Type B pancreatic cell (in vitro differentiated cells): Measurements from ENCODE around the gene ADGRB3. TPM values are rescaled to one million over a fixed set of nuclear protein-coding genes. Genes with fewer than 3 reads are reported as not detected.

Experiments used
- DNase-seq: peaks from one replicate; pipeline ENCODE4 v3.0.0; 2021; ENCODE audit warnings: mixed read lengths; ENCODE audit not compliant: unreplicated experiment; ENCODE audit errors: extremely low spot score
- H3K27ac Mint-ChIP-seq: 2 replicates; pipeline ENCODE4 v1.8.0; 2021; ENCODE audit warnings: mild to moderate bottlenecking, mixed read lengths
- H3K27me3 Mint-ChIP-seq: 2 replicates; pipeline ENCODE4 v1.8.0; 2021; ENCODE audit warnings: mixed read lengths
- H3K36me3 Mint-ChIP-seq: 2 replicates; pipeline ENCODE4 v1.8.0; 2021; ENCODE audit warnings: mixed read lengths
- H3K4me1 Mint-ChIP-seq: one replicate; pipeline ENCODE4 v1.8.0; 2021; ENCODE audit warnings: mixed read lengths; ENCODE audit not compliant: unreplicated experiment
- H3K4me3 Mint-ChIP-seq: 2 replicates; pipeline ENCODE4 v1.8.0; 2021; ENCODE audit warnings: mild to moderate bottlenecking, mixed read lengths
- H3K9me3 Mint-ChIP-seq: 2 replicates; pipeline ENCODE4 v1.8.0; 2021; ENCODE audit warnings: mixed read lengths
- CTCF ChIP-seq: fragments of 200-600 bp; sonication (generic); conservative IDR thresholded peaks from 2 replicates; pipeline ENCODE4 v1.5.0; 2021; ENCODE audit warnings: antibody characterized with exemption, mild to moderate bottlenecking
- total RNA-seq: library from RNA; stranded (reverse); gene quantifications from 2 replicates; pipeline ENCODE4 v1.2.1, GENCODE V29; 2021; ENCODE audit warnings: low replicate concordance

ADGRB3 gene
- total RNA-seq, 1 donor from 2014 or later = 2.0 TPM

GRCh38 chr6:68639211-68639610 is 4.1 kb downstream of the ADGRB3 start:
- Mint-ChIP-seq H3K9me3 (no peaks in the 10 kb centered on the region), H3K27me3 (peaks cover 70% of the 10 kb centered on the region), H3K4me3 (peak overlapping the region; percentile 74), H3K27ac (no peak overlapping the region), H3K36me3 (no peaks in the 10 kb centered on the region), H3K4me1 (peaks cover 23% of the 10 kb centered on the region)
- TF ChIP-seq CTCF = no peak
- no peak for DNase-seq

DNA sequence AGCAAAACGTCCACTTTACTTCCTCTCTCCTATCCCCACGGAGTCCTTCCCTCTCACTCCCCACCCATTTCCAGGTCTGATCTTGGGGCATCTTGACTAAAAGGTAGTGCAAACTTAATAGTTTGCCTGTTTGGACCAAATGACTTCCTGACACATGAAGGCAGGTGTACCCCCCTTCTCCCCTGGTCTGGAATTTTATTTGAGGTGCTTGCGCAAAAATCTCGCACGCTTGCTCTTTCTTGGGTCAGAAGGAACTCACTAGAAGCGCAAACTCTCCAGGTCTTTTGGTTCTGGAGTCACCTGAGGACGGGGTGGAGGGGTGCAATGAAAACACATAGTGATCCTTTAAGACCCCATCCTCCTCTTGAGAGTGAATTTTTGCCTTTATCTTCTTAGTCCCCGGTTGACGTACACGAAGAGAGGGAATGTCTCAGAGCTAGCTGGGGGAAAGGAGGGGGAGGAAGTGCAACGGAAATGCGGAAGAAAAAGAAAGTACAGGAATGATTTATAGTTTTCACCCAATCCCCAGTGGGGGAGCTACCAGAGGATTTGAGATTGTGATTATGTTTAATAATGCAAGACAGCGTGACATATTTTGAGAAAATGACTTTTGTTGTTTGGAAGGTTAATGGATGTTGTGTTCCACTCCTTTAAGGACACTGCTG is 4.9 kb downstream of the ADGRB3 start:
- TF ChIP-seq CTCF = no peak
- H3K27me3 Mint-ChIP-seq = peaks cover 65% of the 10 kb centered on the region

DNA sequence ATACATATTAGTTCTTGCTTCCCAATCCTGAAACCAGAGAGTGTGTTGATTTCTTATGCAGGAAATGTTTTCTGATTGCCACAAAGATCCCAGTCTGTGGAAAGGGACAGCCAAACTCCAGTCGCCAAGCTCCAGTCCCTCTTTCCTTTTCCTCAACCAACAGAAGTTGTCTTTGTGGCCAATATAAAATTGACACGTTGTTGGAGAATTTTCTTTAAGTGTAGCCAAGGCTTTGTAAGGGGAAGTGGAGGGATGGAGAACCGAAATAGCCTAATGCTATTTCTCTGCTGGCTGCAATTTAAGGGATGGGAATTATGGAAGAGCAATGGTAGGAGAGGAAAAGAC is 5.4 kb downstream of the ADGRB3 start:
- no peak for TF ChIP-seq CTCF
- Mint-ChIP-seq H3K27me3 (peaks cover 61% of the 10 kb centered on the region), H3K9me3 (no peaks in the 10 kb centered on the region), H3K36me3 (no peaks in the 10 kb centered on the region), H3K4me3 (peak overlapping the region; percentile 74), H3K4me1 (peaks cover 23% of the 10 kb centered on the region), H3K27ac (no peak overlapping the region)
- DNase-seq = no peak

More for the DNA sequence above, 4.9 kb downstream of the ADGRB3 start:
- H3K9me3 Mint-ChIP-seq = no peaks in the 10 kb centered on the region
- peaks cover 23% of the 10 kb centered on the region for H3K4me1 Mint-ChIP-seq
- DNase-seq = no peak
- peak overlapping the region; percentile 74 for H3K4me3 Mint-ChIP-seq
- peak overlapping the region; percentile 12 for H3K27ac Mint-ChIP-seq
- H3K36me3 Mint-ChIP-seq = no peaks in the 10 kb centered on the region

DNA sequence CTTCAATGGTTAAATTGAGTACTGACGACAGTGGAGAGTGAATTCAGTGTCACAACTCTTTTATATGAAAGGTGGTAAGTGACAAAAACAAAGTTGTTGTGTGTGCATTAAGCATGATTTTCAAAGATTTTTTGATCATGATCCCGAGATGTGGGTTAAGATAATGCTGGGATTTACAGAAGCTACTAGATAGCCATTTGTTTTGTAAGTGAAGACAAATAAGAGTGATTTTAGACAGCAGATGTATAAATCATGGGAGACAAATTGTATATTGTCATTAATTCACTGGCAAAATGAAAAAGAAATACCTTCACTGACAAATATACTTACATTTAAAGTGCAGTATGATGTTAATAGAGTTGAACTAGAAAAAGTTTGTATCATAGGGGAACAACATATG is 6.1 kb downstream of the ADGRB3 start:
- Mint-ChIP-seq H3K27me3 (peaks cover 54% of the 10 kb centered on the region), H3K27ac (no peak overlapping the region), H3K4me3 (no peak overlapping the region), H3K36me3 (no peaks in the 10 kb centered on the region), H3K9me3 (no peaks in the 10 kb centered on the region), H3K4me1 (peaks cover 20% of the 10 kb centered on the region)
- no peak for TF ChIP-seq CTCF
- no peak for DNase-seq

- peaks cover 19% of the 10 kb centered on the region for H3K4me1 Mint-ChIP-seq
These were observed 7.0 kb downstream of the ADGRB3 start for GRCh38 chr6:68642081-68642480.

More at GRCh38 chr6:68642081-68642480, 7.0 kb downstream of the ADGRB3 start:
- H3K9me3 Mint-ChIP-seq = no peaks in the 10 kb centered on the region
- H3K36me3 Mint-ChIP-seq = no peaks in the 10 kb centered on the region
- TF ChIP-seq CTCF = no peak
- H3K27me3 Mint-ChIP-seq = peaks cover 46% of the 10 kb centered on the region
- no peak overlapping the region for H3K4me3 Mint-ChIP-seq
- H3K27ac Mint-ChIP-seq = no peak overlapping the region
- no peak for DNase-seq
